Kidney epithelial cell (primary cell): ENCODE results near the gene EMD. TPM values are rescaled to one million over a fixed set of nuclear protein-coding genes. Genes with fewer than 3 reads are reported as not detected.

Source experiments
- DNase-seq: peaks from one replicate; pipeline ENCODE4 v3.0.0-alpha.2; 2010; ENCODE audit warnings: low read depth
- H3K27me3 ChIP-seq: 2 replicates; pipeline ENCODE4 v1.6.0; 2011; ENCODE audit warnings: low read length; ENCODE audit not compliant: control insufficient read depth, insufficient read depth
- H3K36me3 ChIP-seq: 2 replicates; pipeline ENCODE4 v1.5.1; 2011; ENCODE audit warnings: low read length; ENCODE audit not compliant: control insufficient read depth, insufficient read depth
- H3K4me3 ChIP-seq: 2 replicates; pipeline ENCODE4 v1.5.1; 2011; ENCODE audit warnings: low read depth, mild to moderate bottlenecking, control low read depth, low read length
- CTCF ChIP-seq: IDR thresholded peaks from 2 replicates; pipeline ENCODE4 v1.5.1; 2011; ENCODE audit warnings: mild to moderate bottlenecking, moderate library complexity, low read length, control low read depth, inconsistent platforms; ENCODE audit not compliant: insufficient read depth, poor library complexity, severe bottlenecking
- total RNA-seq: library from RNA; depleted of rRNA; stranded (reverse); fragments of >200 nt; gene quantifications from 2 replicates; pipeline ENCODE4 v1.2.3, GENCODE V29; 2015

EMD gene
- total RNA-seq, 1 donor from 2014 or later, result 56.2 TPM

GRCh38 chrX:154354516-154354915 is 24.6 kb upstream of the EMD start:
- TF ChIP-seq CTCF, result no peak
- no peaks in the 10 kb centered on the region for H3K27me3 ChIP-seq
- peaks cover 1% of the 10 kb centered on the region for H3K36me3 ChIP-seq
- no peak overlapping the region for H3K4me3 ChIP-seq
- DNase-seq, result no peak

DNA sequence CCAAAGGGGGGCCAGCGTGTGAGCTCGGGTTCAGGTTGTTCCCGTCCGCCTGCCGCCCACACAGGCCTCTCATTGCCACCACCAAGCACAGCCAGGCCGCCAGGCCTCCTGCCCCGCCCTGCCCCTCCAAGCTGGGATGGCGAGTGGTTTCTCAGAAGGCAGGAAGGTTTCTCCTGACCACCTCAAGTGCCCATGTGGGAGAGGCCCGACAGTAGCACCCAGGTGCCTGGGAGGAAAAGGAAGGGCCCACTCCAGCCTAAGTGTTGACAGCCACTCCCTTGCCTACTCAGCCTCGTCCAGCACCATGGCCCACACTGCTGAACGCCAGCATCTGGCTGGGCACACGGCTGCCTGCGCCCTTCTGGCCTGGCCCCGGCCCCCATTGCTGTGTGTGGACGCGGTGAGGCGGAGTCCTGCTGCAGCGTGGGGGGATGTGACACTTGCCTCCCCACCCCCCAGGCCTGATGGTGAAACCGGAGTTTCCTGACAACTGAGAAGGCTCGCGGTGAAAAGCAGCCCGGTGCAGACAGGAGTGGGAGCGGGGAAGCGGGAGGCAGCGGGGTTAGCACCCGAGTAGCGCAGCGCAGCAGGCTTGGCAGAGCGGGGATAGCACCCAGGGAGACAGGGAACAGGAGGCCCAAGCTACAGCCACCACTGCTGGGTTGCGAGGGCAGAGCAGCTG is 23.9 kb upstream of the EMD start:
- no peak for DNase-seq
- H3K36me3 ChIP-seq, result peaks cover 1% of the 10 kb centered on the region
- no peaks in the 10 kb centered on the region for H3K27me3 ChIP-seq
- H3K4me3 ChIP-seq, result no peak overlapping the region
- TF ChIP-seq CTCF, result no peak

DNA sequence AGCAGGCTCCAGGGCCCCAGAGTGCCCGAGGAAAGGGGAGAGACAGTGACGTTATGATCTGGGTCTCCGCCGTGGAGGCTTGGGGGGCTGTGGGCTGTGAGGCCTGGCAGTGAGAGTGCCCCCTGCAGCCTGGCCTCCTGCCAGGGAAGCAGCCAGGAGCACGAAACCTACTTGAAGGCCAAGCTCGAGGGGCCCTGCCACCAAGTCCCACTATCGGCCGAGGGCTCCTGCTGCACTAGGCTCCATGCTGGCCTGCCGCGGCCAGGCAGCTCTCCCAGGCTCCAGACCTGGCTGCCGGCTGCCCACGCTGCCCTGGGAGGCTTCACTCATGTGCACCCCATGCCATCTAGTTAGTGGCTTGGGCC is 23.3 kb upstream of the EMD start:
- H3K4me3 ChIP-seq, result no peak overlapping the region

DNA sequence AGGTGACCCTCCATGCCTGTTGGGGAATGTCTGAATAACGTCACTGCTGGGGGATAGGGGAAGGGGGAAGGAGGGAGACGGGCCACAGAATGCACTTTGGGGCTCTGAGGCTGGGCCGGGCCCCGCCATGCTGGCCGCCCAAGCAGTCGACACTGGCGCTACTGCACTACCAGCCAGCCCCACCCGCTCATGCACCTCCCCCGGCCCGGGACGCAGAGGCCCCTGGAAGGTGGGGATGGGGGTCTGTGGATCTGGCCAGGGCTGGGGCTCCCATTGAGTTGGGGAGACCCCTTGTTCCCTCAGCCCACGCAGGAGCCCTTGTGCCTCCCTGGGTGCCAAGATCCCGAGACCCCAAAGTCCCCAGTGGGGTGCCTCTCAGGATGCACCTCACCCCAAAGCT is 22.5 kb upstream of the EMD start:
- Histone ChIP-seq H3K27me3 (no peaks in the 10 kb centered on the region), H3K36me3 (peaks cover 1% of the 10 kb centered on the region), H3K4me3 (no peak overlapping the region)
- DNase-seq, result no peak
- TF ChIP-seq CTCF, result no peak

More for the DNA sequence above, 23.3 kb upstream of the EMD start:
- DNase-seq, result no peak
- H3K36me3 ChIP-seq, result peaks cover 1% of the 10 kb centered on the region
- peak; percentile 2 for TF ChIP-seq CTCF
- H3K27me3 ChIP-seq, result no peaks in the 10 kb centered on the region

DNA sequence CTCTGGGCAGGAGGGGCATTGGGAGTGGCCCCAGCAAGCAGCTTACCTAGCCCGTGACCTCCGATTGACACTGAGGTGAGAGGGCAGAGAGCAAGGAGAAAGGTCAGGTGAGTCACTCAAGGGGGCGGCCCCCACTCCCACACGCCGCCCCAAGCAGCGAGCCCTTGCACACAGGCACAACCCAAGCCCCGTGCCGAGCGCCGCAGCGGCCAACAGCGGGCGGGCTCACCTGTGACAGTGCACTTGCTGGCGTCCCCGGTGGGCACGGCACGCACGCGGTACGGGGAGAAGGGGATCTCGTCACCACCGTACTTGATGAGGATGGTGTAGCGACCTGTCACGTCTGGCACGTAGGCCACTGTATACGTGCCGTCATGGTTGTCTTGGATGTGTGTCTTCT is 21.9 kb upstream of the EMD start:
- Histone ChIP-seq H3K27me3 (no peaks in the 10 kb centered on the region), H3K4me3 (no peak overlapping the region), H3K36me3 (peaks cover 1% of the 10 kb centered on the region)
- no peak for DNase-seq
- TF ChIP-seq CTCF, result no peak

- DNase-seq, result no peak
- no peak for TF ChIP-seq CTCF
- no peak overlapping the region for H3K4me3 ChIP-seq
Measured at GRCh38 chrX:154358011-154358410, 21.1 kb upstream of the EMD start.

More at GRCh38 chrX:154358011-154358410, 21.1 kb upstream of the EMD start:
- no peaks in the 10 kb centered on the region for H3K27me3 ChIP-seq
- H3K36me3 ChIP-seq, result peaks cover 1% of the 10 kb centered on the region
